WTC11 (cell line): ENCODE results near the gene PSD. TPM values are rescaled to one million over a fixed set of nuclear protein-coding genes. Genes with fewer than 3 reads are reported as not detected.

Experiments
- AFF4 ChIP-seq: sonication (generic); formaldehyde crosslinking; IDR thresholded peaks from 2 replicates; pipeline ENCODE4 v1.8.1; 2023; ENCODE audit warnings: mild to moderate bottlenecking, missing genetic modification reagents, borderline replicate concordance
- AR ChIP-seq: fragments of 250-450 bp; sonication (Bioruptor Pico); IDR thresholded peaks from 2 replicates; pipeline ENCODE4 v1.9.0; 2021; ENCODE audit warnings: mild to moderate bottlenecking
- CREM ChIP-seq: sonication (generic); formaldehyde crosslinking; IDR thresholded peaks from 2 replicates; pipeline ENCODE4 v1.8.1; 2022; ENCODE audit warnings: mild to moderate bottlenecking, missing genetic modification reagents, moderate library complexity
- E2F1 ChIP-seq: sonication (generic); formaldehyde crosslinking; IDR thresholded peaks from 2 replicates; pipeline ENCODE4 v1.8.0; 2022; ENCODE audit warnings: mild to moderate bottlenecking, missing genetic modification reagents
- ETV6 ChIP-seq: sonication (generic); formaldehyde crosslinking; IDR thresholded peaks from 2 replicates; pipeline ENCODE4 v1.8.1; 2022; ENCODE audit warnings: mild to moderate bottlenecking, missing genetic modification reagents
- GTF2I ChIP-seq: fragments of 250-450 bp; sonication (Bioruptor Pico); conservative IDR thresholded peaks from 2 replicates; pipeline ENCODE4 v1.4.0; 2021; ENCODE audit warnings: mild to moderate bottlenecking
- NFATC4 ChIP-seq: fragments of 250-450 bp; sonication (Bioruptor Pico); IDR thresholded peaks from 2 replicates; pipeline ENCODE4 v1.9.0; 2021; ENCODE audit warnings: mild to moderate bottlenecking
- NFYB ChIP-seq: sonication (generic); formaldehyde crosslinking; conservative IDR thresholded peaks from 2 replicates; pipeline ENCODE4 v1.8.0; 2022; ENCODE audit warnings: low read depth, missing genetic modification reagents
- RELA ChIP-seq: sonication (generic); formaldehyde crosslinking; IDR thresholded peaks from 2 replicates; pipeline ENCODE4 v1.8.1; 2022; ENCODE audit warnings: missing genetic modification reagents, mild to moderate bottlenecking, borderline replicate concordance
- SMAD4 ChIP-seq: sonication (generic); formaldehyde crosslinking; IDR thresholded peaks from 2 replicates; pipeline ENCODE4 v1.8.0; 2022; ENCODE audit warnings: mild to moderate bottlenecking, missing genetic modification reagents
- USF1 ChIP-seq: sonication (generic); formaldehyde crosslinking; IDR thresholded peaks from 2 replicates; pipeline ENCODE4 v1.8.0; 2022; ENCODE audit warnings: mild to moderate bottlenecking, missing genetic modification reagents
- USF2 ChIP-seq: sonication (generic); formaldehyde crosslinking; IDR thresholded peaks from 2 replicates; pipeline ENCODE4 v1.8.1; 2023; ENCODE audit warnings: mild to moderate bottlenecking, missing genetic modification reagents, moderate library complexity
- ZNF425 ChIP-seq: fragments of 250-450 bp; sonication (Bioruptor Pico); conservative IDR thresholded peaks from 2 replicates; pipeline ENCODE4 v1.9.0; 2021; ENCODE audit warnings: mild to moderate bottlenecking
- total RNA-seq: library from RNA; stranded (reverse); gene quantifications from 3 replicates; pipeline ENCODE4 v1.2.3, GENCODE V29; 2021

PSD gene
- total RNA-seq, 1 experiment from 2014 or later = 12.5 TPM

GRCh38 chr10:102394079-102394800 is 24.3 kb downstream of the PSD start (continued):
- TF ChIP-seq ZNF425 (no peak), NFYB (CRISPR knock-in tag) (peak; percentile 64; the same call in 1 of the 2 replicates), RELA (peak; percentile 61; the same call in 1 of the 2 replicates), SMAD4 (CRISPR knock-in tag) (peak; percentile 59; the same call in 1 of the 2 replicates), AFF4 (CRISPR knock-in tag) (no peak), ETV6 (CRISPR knock-in tag) (peak; percentile 99), NFATC4 (no peak), CREM (peak; percentile 90), USF2 (CRISPR knock-in tag) (no peak), GTF2I (no peak), USF1 (CRISPR knock-in tag) (no peak), AR (CRISPR knock-in tag) (no peak), E2F1 (no peak)
